NCI-H146 treated with DMSO at 0.1 percent for 48 hours (cell line): ENCODE measurements around the gene CHKA.

Experiments
- DNase-seq: peaks from one replicate; lab custom pipeline; 2025; ENCODE audit not compliant: unreplicated experiment; lab: John Stamatoyannopoulos, UW

CHKA gene

DNA sequence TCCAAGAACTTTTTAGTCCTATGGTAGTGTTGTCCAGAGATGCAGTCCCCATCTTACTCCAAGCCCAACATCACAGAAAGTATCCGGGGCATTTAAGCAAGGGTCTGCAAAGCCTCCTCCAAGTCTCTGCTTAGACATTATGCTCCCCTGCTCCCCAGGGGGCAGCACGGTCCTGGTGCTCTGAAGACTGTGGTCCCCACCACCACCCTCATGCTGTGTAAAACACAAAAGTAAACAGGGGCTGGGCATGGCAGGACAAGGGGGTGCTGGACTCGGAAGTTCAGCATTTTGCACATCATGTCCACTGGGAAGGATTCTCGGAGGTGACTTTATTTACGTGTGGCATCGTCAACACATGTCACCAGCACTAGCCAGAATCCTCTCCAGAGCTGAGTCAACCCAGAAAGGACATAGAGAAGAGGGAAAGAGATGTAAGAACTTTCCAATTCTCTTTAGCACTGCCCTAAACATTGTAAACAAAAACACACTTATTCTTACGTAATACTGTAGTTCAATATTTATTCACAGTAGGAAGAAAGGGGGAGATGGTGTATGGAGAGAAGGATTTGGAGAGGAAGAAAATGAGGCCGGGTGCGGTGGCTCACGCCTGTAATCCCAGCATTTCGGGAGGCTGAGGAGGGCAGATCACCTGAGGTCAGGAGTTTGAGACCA lies 44.7 kb downstream of the CHKA start:
- DNase-seq = no peak

DNA sequence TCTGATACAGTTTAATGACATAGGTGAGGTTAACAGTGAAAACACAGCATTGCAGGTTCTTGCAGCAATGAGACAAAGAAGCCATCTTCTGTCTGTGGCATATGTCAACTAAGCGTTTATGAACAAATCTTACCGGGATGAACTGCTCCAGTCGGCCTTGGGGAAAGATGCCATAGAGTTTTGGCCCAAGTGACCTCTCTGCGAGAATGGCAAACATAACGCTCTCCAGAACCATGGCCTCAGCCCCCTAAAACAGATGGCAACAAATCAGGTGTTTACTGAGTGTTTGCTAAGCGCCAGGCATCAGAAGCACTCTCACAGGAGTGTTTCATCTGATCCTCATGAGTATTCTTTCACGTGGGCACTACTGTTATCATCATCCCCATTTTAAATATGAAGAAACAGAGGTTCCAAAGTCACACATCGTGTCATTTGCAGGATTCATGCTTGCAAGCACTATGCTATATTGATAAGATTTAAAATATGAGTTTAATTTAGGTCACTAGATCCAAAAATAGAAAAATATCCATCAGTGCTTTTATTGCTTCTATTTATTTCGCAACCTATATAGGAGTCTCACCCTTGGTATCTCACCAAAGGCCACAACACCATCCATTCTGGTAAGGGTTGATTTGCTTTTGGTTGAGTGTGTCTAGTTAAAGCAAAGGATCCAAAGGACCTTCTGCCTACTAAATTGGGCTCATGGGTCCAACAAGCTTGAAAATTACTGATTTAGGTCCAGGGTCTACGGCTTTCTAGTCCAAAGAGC lies 46.4 kb downstream of the CHKA start:
- no peak for DNase-seq

- no peak for DNase-seq
These were observed 49.7 kb downstream of the CHKA start for GRCh38 chr11:68071281-68072048.

DNA sequence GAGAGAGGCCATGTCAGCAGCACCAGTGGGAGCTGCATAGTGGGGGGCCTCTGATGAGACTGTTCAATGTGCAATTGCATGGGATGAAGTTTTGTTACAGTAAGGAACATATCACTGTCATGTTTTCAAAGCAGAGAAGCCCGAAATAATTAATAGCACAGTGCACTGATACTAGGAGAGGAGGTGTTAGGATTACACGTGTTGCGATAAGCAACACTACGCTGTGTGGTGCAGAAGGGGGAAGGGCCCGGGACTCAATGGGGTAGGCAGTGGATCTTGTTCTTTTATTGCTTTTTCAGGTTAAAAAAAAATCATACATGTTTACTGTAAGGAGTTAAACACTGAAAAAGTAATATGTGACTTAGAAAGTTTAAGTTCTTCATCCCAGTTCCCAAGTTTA lies 53.2 kb downstream of the CHKA start:
- no peak for DNase-seq

DNA sequence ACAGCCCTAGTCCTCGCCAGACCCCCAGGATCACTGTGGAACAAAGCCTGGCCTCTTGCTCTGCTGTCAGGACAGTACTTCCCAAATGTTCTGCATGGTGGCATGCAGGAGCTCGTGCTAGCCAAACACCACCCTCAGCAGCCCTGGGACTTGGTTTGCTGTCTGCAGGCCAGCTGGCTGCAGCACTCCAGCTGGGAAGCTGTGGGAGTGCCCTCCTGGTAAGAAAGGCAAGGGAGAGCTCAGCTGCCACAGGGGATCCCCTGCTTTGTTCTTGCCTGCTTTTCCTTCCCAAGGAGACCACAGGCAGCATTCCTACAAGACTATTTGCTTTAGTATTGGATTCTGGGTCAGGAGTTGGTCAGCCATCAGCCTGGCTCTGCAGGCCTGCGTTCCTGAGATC lies 54.4 kb downstream of the CHKA start:
- no peak for DNase-seq

- DNase-seq = no peak
These were observed 55.3 kb downstream of the CHKA start for GRCh38 chr11:68065841-68066240.

DNA sequence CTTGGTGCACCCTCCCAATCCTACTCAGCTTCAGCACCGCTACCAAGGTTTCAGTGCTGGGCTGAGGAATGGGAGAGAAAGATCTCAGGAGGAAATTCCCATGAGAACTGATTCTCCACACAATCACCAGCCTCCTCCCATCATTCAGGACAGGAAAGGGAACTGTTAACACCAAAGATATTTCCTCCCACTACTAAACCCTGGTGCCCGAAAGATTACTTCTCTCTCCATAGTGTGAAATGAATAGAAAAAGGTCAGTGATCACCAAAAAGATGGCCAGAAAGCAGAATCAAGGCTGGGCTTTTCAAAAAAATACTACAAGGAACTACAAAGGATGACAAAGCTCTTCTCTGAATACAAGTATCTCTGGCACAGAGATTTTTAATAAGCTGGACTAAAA lies 56.3 kb downstream of the CHKA start:
- DNase-seq = no peak

DNA sequence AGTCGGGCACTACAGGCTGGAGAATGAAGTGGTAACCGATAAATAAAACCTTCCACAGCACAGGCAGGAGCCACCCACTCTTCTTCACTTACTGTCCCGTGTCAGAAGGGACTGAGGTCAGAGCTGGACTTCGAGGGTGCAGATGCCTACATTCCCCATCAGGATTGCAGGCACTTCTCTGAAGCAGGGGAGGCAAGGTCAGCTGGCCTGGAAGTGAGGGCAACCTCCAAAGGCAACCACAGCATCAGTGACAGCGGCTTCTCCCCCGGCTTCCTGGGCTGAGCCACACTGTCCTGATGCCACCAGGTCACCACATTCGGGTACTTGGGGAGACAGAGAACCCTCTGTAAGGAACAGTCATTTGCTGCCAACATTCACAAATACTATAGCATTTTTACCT lies 59.7 kb downstream of the CHKA start:
- DNase-seq = no peak

GRCh38 chr11:68057807-68058206 lies 63.4 kb downstream of the CHKA start:
- no peak for DNase-seq

DNA sequence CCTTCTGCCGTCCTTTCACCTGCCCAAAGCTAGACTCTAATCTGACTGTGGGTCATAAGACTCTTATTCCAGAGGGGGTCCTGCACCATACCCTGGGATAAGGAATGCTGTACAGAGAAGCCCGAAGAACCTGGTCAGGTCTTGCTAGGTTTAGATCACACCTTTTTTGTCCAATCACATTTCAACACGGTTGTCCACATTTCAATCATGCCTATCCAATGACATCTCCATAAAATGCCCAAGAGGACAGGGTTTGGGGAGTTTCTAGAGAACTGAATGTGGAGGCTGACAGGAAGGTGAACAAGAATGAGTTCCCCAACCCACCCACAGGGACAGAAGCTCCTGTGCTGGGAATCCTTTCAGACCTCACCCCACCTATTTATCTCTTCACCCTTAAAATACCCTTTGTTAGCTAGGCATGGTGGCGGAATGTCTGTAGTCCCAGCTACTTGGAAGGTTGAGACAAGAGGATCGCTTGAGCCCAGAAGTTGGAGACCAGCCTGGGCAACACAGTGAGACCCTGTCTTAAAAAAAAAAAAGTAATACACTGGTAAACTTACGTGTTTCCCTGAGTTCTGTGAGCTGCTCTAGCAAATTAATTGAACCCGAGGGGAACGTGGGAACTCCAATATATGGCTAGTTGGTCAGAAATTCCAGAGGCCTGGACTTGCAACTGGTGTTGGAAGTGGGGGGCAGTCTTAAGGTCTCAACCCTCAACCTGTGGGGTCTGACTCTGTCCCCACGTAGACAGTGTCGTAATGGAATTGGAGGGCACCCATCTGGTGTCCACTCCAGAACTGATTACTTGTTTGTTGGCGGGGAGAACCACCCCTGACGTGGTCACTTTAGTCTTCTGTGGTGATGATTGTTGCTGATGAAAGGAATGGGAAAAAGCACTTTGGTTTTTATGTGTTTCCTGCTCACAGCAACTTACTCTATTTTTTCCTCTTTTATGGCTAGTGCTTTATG lies 64.6 kb downstream of the CHKA start:
- DNase-seq = no peak

- DNase-seq = no peak
These were observed 67.0 kb downstream of the CHKA start for GRCh38 chr11:68053981-68054812.

DNA sequence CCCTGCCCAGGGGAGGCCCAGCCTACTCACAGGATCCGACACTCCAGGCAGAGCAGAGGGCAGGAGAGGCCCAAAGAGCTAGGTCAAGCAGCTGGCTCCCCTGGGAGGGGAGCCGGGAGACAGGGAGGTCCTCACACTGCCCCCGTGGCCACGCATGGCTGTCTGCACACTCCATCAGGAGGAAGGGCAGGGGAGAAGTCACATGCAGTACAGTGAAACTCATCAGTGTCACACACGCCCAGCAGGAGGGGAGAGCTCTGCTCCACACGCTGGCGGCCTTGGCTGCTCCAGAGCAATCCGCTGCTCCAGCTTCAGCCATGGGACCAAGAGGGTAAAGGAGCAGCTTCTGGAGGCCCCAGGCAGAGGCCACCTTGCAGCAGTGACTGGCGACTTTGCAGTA lies 68.1 kb downstream of the CHKA start:
- DNase-seq = no peak

GRCh38 chr11:68052137-68052873 lies 68.9 kb downstream of the CHKA start:
- no peak for DNase-seq

- DNase-seq = no peak
These were observed 69.7 kb downstream of the CHKA start for GRCh38 chr11:68051191-68052136.

- no peak for DNase-seq
These were observed 70.8 kb downstream of the CHKA start for GRCh38 chr11:68050371-68050841.

- DNase-seq = no peak
These were observed 71.4 kb downstream of the CHKA start for GRCh38 chr11:68049509-68050370.
